ENCODE measurements around the gene CNKSR3. TPM values are rescaled to one million over a fixed set of nuclear protein-coding genes. Genes with fewer than 3 reads are reported as not detected.

The CNKSR3 gene
- total RNA-seq, 4 donors from 2014 or later = 10.4 to 23.9 (median 19.6) TPM

- WGBS = 93% methylated on average over 1 of the region's 1 CpG
- Histone ChIP-seq H3K4me1 (peaks cover 4 to 35% (median 19%) of the 10 kb centered on the region in 4 donors), H3K9me3 (no peaks in the 10 kb centered on the region), H3K27ac (replicated peaks in 1 of 4) (no peak overlapping the region), H3K36me3 (peaks cover 0 to 17% (median 3%) of the 10 kb centered on the region in 4 donors), H3K27me3 (no peaks in the 10 kb centered on the region), H3K4me3 (no peak overlapping the region)
- TF ChIP-seq POLR2AphosphoS5 (IDR thresholded peaks at IDR 0.05) (no peak), CTCF (IDR thresholded peaks at IDR 0.05) (no peak), POLR2A (IDR thresholded peaks at IDR 0.05; ENCODE audit: low read depth) (no peak), EP300 (IDR thresholded peaks at IDR 0.05) (no peak)
- DNase-seq (ENCODE audit: extremely low spot score) = no peak
- intact Hi-C loops (cut with DNase I) = no loop called here
Measured at GRCh38 chr6:154440422-154441043, 70.0 kb downstream of the CNKSR3 start.

- WGBS = 58% methylated on average over 3 of the region's 3 CpGs
- intact Hi-C loops (cut with DNase I) = no loop called here
- H3K27ac ChIP-seq (replicated peaks in 1 of 4) = no peak overlapping the region
Measured at GRCh38 chr6:154440022-154440421, 70.5 kb downstream of the CNKSR3 start.

GRCh38 chr6:154438882-154439415 is 71.5 kb downstream of the CNKSR3 start:
- peaks cover 0 to 19% (median 3%) of the 10 kb centered on the region in 4 donors for H3K36me3 ChIP-seq
- intact Hi-C loops (cut with DNase I) = no loop called here
- 78% methylated on average over 9 of the region's 9 CpGs for WGBS

More at GRCh38 chr6:154440022-154440421, 70.5 kb downstream of the CNKSR3 start:
- Histone ChIP-seq H3K36me3 (peaks cover 0 to 19% (median 3%) of the 10 kb centered on the region in 4 donors), H3K27me3 (no peaks in the 10 kb centered on the region), H3K9me3 (no peaks in the 10 kb centered on the region), H3K4me1 (peaks cover 8 to 38% (median 20%) of the 10 kb centered on the region in 4 donors), H3K4me3 (no peak overlapping the region)
- no peak for DNase-seq (ENCODE audit: extremely low spot score)
- no peak for TF ChIP-seq CTCF (IDR thresholded peaks at IDR 0.05)
- no peak for TF ChIP-seq EP300 (IDR thresholded peaks at IDR 0.05)
- TF ChIP-seq POLR2A (IDR thresholded peaks at IDR 0.05; ENCODE audit: low read depth) = no peak
- no peak for TF ChIP-seq POLR2AphosphoS5 (IDR thresholded peaks at IDR 0.05)

GRCh38 chr6:154435400-154435945 is 75.0 kb downstream of the CNKSR3 start:
- no peak for DNase-seq (ENCODE audit: extremely low spot score)
- H3K27ac ChIP-seq (replicated peaks in 1 of 4) = no peak overlapping the region
- TF ChIP-seq POLR2AphosphoS5 (IDR thresholded peaks at IDR 0.05) = peak; percentile 16 to 40
- TF ChIP-seq POLR2A (IDR thresholded peaks at IDR 0.05; ENCODE audit: low read depth) = no peak
- no peaks in the 10 kb centered on the region for H3K27me3 ChIP-seq
- WGBS = 85% methylated on average over 10 of the region's 11 CpGs
- H3K4me1 ChIP-seq = peaks cover 34 to 58% (median 37%) of the 10 kb centered on the region in 4 donors
- intact Hi-C loops (cut with DNase I) = no loop called here
- no peak overlapping the region for H3K4me3 ChIP-seq
- peaks cover 0 to 8% (median 0%) of the 10 kb centered on the region in 4 donors for H3K36me3 ChIP-seq
- no peaks in the 10 kb centered on the region for H3K9me3 ChIP-seq

More at GRCh38 chr6:154438882-154439415, 71.5 kb downstream of the CNKSR3 start:
- Histone ChIP-seq H3K27ac (replicated peaks in 1 of 4) (no peak overlapping the region), H3K9me3 (no peaks in the 10 kb centered on the region), H3K27me3 (no peaks in the 10 kb centered on the region), H3K4me3 (no peak overlapping the region), H3K4me1 (peaks cover 19 to 39% (median 23%) of the 10 kb centered on the region in 4 donors)
- no peak for DNase-seq (ENCODE audit: extremely low spot score)
- TF ChIP-seq POLR2AphosphoS5 (IDR thresholded peaks at IDR 0.05) = no peak
- no peak for TF ChIP-seq POLR2A (IDR thresholded peaks at IDR 0.05; ENCODE audit: low read depth)
- TF ChIP-seq CTCF (IDR thresholded peaks at IDR 0.05) = no peak
- TF ChIP-seq EP300 (IDR thresholded peaks at IDR 0.05) = no peak

GRCh38 chr6:154434662-154435061 is 75.8 kb downstream of the CNKSR3 start:
- no peaks in the 10 kb centered on the region for H3K27me3 ChIP-seq
- H3K9me3 ChIP-seq = no peaks in the 10 kb centered on the region
- no peak for DNase-seq (ENCODE audit: extremely low spot score)
- no peak overlapping the region for H3K4me3 ChIP-seq
- no peak overlapping the region for H3K27ac ChIP-seq (replicated peaks in 1 of 4)
- no peak for TF ChIP-seq POLR2A (IDR thresholded peaks at IDR 0.05; ENCODE audit: low read depth)
- TF ChIP-seq EP300 (IDR thresholded peaks at IDR 0.05) = no peak
- TF ChIP-seq CTCF (IDR thresholded peaks at IDR 0.05) = no peak
- WGBS = 73% methylated on average over 3 of the region's 3 CpGs
- H3K36me3 ChIP-seq = peaks cover 0 to 12% (median 0%) of the 10 kb centered on the region in 4 donors
- intact Hi-C loops (cut with DNase I) = no loop called here
- H3K4me1 ChIP-seq = peaks cover 31 to 51% (median 37%) of the 10 kb centered on the region in 4 donors
